EH (cell line): ENCODE results near the gene CYBA.

Experiments used
- DNase-seq: peaks from one replicate; pipeline ENCODE4 v3.0.0-alpha.2; 2015; ENCODE audit warnings: low read depth

CYBA gene

DNA sequence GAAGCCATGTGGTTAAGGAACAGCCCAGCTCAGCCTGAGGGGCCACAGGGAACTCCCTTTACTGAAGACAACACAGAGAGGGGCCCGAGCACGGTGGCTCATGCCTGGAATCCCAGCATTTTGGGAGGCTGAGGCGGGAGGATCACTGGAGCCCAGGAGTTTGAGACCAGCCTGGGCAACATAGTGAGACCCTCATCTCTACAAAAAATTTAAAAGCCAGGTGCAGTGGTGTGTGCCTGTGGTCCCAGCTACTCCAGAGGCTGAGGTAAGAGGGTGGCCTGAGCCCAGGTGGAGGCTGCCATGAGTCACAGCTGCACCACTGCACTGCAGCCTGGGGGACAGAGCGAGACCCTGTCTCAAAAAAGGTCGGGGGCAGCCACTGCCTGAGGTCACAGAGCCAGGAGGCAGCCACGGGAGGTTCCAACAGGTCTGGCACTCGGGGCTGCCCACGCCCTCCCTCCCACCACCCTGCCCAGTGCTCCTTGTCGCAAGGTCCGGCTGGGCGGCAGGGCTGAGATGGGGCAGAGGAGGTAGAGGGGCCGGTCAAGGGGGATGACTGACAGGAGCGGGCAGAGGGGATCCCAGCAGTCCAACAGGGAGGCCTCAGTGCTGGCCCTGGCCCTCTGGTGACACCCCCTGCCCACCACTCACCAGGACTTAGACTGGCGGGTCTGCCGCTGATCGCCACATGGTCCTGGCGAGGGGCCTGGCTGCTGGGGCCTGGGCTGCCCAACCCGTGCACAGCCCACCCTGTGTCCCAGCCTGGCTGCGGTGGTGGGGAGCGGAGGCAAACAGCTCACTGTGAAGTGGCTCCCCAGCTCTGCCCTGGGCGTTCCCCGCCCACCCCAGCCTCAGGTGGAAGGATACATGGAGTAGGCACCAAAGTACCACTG lies 3.4 kb downstream of the CYBA start:
- DNase-seq: no peak

DNA sequence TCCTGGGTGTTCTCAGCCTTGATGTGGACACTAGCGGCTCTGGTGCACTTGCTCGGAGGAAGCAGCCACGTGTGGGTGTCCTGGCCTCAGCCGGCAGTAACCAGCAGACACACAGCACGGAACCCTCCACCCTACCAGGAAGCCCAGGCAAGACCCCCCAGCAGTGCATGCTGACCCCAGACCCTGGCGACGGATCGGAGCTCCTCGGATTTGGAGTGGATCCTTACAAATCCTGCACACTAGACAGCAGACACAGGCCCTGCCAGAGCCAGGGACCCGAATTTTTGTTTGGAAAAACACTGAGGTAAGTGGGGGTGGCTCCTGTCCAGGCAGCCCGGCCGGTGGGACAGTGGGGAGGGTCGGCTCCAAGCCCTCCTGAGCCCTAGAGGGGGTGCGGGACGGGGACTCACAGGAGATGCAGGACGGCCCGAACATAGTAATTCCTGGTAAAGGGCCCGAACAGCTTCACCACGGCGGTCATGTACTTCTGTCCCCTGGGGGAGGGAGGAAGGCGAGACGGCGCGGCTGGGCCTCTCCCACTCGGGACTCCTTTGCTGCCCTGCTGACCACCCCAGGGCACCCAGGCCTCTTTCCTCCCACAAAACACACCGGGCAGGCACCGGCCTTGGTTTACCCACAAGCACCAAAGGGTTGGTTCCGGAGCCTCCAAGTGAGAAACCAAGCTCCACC lies 4.4 kb downstream of the CYBA start:
- DNase-seq: no peak

DNA sequence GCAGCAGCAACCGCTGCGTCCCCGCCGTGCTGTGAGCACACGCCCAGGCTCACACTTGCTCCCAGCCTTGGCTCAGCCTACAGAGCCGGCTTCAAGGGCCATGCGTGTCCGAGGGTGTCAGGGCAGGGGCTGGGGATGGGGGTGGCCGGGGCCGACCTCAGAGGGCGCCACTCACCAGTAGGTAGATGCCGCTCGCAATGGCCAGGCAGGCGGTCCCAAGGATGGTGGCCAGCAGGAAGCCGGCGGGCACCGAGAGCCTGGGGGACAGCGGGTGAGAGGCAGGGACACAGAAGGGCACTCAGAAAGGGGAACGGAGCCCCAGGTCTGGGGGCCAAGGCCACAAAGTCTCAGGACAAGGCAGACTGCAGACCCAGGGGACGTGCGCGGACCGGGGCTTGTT lies 4.9 kb downstream of the CYBA start:
- no peak for DNase-seq

DNA sequence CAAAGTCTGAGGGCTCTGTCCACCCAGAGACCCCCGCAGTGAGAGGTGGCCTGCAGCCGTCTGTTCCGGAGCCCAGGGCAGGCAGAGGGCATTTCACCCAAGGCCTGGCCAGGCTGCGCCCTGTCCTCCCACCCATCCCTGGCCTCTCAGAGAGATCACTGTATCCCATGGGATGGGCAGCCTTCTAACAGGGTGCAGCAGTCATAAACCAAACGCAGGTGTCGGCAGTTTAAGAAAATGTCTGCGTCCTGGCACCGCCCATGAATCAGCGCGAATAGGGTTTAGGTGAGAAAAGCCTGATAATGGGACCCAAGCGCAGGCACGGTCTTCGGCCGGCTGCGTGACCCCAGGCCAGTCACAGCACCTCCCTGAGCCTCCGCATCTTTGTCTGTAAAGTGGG lies 5.4 kb downstream of the CYBA start:
- no peak for DNase-seq

DNA sequence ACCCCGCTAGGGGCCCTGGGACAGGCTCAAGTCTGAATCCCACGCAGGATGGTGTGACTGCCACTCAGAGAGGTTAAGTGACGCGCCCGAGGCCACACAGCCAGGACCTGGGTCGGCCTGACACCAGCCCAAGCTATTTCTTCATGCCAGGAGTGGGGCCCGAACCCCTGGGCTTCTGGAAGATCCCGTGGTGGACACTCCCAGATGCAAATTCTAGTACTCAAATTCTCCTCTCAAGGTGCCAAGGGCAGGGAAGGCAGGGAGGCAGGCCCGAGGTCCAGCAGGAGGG lies 7.3 kb downstream of the CYBA start:
- no peak for DNase-seq

DNA sequence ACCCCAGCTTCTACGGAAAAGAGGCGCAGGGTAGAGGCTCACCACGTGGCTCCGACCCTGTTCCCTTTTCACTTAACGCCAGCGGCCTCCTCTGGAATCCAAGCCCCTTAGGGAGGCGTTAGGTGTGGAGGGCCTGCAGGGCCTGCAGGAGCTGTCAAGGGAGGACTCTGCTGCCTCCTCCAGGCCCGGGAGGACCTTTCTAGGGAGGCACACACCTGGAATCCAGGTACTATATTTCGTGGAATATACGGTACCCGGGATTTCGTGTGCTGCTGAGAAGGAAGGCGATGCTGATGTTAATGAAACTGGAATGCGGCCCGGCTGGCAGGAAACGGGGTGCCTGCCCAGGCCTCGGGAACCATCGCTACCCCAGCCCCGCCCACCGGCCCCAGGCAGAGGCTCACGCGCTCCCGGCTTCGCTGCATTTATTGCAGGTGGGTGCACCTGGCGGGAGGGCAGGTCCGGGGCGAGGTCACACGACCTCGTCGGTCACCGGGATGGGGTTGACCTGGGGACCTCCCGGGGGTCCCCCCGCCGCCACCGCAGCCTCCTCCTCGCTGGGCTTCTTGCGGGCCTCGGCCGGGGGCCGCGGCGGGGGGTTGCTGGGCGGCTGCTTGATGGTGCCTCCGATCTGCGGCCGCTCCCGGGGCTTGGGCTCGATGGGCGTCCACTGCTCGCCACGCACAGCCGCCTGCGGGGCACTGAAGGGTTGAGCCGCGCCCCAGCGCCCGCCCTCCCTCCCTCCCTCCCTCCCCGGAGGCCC lies 7.8 kb downstream of the CYBA start:
- DNase-seq: no peak

DNA sequence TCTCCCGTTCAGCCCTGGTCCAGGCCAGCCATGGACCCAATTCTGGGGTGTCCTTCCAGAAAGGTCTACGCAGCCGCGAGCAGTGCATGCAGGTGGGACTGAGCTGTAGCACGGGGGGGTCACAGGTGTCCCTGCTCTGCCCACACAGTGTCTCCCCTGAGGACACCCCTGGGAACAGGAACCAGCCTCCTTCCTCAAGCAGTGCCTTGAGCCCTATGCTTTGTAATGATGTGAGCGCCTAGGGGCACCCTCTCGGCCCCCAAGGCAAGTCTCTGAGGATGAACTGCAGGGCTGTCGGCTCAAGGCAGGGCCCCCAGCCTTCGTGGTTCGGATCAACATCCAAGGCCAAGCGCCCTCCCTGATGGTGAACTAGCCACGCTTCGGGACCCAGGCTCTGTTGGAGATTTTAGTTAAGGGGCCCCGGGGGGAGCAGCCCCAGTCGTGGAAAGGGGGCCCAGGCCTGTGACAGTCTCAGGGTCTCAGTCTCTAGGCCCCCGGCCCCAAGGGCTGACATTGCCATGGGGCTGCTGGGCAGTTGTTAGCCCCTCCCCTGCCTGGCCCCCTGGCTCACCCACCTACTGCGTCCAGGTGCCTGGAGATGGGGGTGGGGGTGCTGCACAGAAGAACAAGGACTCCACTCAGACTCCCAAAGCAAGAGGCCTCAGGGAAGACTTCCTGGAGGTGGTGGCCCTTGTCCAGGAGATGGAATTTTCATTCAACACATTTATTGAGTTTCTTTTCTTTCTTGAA lies 10.2 kb downstream of the CYBA start:
- DNase-seq: no peak

DNA sequence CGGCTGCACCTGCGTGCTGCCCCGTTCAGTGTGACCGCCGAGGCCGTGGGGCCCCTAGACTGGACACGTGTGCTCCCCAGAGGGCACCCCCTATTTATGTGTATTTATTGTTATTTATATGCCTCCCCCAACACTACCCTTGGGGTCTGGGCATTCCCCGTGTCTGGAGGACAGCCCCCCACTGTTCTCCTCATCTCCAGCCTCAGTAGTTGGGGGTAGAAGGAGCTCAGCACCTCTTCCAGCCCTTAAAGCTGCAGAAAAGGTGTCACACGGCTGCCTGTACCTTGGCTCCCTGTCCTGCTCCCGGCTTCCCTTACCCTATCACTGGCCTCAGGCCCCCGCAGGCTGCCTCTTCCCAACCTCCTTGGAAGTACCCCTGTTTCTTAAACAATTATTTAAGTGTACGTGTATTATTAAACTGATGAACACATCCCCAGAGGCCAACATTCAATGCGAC lies 10.8 kb downstream of the CYBA start:
- DNase-seq: no peak

DNA sequence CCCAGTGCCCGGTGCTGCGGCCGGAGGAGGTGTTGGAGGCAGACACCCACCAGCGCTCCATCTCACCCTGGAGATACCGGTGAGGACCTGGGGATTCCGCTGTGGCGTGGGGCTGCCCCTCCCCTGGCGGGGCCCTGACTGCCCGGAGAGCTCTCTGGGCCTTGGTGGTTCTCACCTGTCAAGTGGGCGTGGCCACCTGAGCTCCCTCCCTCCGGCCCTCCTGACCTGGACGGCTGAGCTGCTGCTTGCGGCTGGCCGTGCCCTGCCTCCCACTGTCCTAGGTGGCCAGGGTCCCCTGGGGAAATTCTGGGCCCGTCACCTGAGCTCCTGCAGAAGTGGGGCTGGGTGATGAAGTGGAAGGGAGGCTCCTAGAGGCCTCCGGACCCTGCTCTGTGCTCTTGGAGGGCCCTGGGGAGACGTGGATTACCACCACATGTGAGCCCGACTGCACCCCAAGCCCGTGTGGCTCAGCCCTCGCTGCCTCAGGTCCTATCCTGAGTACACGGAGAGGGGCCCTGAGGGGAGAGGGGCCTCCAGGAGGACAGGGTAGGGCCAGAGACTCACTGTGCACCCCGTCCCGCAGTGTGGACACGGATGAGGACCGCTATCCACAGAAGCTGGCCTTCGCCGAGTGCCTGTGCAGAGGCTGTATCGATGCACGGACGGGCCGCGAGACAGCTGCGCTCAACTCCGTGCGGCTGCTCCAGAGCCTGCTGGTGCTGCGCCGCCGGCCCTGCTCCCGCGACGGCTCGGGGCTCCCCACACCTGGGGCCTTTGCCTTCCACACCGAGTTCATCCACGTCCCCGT lies 11.4 kb downstream of the CYBA start:
- peak; percentile 38 for DNase-seq

DNA sequence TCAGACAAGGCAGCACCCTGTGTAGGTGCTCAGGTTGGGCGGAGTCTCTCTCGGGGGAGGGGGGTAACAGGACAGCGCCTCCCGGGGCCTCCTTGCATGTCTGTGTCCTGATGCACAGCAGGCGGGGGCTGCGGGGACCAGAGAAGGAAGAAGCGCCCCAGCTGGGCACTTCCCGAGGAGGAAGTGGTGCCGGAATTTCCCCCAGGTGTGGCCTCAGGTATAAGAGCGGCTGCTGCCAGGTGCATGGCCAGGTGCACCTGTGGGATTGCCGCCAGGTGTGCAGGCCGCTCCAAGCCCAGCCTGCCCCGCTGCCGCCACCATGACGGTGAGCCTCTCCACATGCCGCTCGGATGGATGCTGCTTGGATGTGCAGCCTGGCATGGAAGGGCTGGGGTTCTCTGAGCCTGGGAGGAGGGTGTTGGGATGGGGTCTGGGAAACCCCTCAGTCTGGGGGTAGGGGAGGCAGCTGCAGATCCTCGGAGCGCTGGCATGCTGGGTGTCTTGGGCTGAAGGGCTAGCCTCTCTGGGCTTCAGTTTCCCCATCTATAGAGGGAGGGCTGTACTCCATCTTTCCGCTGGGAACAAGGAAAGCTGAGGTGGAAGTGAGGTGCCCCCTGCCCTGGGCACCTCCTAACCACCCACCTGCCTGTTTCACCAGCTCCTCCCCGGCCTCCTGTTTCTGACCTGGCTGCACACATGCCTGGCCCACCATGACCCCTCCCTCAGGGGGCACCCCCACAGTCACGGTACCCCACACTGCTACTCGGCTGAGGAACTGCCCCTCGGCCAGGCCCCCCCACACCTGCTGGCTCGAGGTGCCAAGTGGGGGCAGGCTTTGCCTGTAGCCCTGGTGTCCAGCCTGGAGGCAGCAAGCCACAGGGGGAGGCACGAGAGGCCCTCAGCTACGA lies 12.3 kb downstream of the CYBA start, which contains the start of gene IL17C:
TSS of gene IL17C (plus strand) at position 250 of the 908 bp plus-strand sequence. CDS start at position 320, 70 bp downstream.
- no peak for DNase-seq

DNA sequence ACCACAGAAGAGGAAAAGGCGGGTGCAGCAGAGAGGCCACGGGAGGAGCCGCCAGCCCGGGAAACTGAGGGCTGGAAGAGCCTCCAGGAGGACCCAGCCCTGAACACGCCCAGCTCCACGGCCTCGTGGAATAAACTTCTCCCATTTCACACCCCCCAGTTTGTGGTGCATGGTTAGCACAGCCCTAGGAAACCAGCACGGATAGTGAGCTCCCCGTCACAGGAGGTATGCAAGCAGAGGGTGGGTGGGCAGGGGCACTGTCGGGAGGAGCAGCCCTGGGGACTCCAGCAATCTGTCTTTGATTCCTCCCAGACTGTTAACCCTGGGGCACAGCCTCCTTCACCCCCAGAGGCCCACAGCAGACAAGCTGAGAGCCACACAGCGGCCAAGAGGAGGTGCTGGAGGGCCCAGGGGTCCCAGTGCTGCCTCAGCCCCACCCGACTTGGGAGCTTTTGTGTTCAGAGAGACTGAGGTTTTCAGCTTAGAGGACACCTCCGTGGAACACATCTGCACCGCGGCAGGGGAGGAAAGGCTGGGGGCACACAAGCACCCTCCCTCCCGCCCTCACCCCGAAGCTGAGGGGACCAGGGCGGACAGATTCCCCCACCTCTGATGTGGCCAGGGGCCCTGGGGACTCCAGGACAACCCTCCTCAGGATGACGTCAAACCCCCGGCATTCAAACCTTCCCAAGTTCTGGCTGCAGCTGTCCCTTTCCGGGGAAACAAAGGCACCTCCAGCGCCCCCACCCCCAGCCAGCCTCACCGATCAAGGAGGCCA lies 14.2 kb downstream of the CYBA start:
- DNase-seq: no peak

DNA sequence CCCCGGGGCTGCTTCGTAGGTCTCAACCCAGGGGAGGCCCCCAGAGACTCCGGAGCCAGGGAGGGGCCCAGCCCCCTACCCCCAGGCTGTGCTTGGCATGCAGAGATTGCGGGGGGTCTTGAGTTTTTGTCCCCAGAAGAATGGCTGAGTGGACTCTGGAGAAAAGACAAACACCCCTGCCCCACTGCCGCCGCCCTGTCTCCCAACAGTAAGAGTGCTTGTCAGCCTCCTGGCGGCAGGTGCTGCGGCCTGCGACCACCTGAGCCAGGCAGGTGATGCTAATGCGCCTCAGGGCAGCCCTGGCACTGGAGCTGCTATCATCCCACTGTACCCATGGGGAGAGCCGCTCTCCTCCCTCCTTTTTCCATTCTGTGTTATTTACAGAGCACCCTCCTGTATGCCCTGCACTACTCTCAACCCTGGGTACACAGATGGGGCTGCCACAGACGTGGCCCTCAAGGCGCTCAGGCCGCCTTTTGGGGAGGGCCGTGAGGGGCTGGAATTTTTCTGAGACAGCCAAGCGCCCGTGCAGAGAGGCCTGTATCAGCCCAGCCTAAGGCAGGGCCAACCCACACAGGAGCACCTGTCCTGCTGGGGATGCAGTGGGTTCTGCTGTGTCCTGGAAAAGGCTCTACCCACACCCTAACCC lies 15.1 kb downstream of the CYBA start:
- DNase-seq: no peak

DNA sequence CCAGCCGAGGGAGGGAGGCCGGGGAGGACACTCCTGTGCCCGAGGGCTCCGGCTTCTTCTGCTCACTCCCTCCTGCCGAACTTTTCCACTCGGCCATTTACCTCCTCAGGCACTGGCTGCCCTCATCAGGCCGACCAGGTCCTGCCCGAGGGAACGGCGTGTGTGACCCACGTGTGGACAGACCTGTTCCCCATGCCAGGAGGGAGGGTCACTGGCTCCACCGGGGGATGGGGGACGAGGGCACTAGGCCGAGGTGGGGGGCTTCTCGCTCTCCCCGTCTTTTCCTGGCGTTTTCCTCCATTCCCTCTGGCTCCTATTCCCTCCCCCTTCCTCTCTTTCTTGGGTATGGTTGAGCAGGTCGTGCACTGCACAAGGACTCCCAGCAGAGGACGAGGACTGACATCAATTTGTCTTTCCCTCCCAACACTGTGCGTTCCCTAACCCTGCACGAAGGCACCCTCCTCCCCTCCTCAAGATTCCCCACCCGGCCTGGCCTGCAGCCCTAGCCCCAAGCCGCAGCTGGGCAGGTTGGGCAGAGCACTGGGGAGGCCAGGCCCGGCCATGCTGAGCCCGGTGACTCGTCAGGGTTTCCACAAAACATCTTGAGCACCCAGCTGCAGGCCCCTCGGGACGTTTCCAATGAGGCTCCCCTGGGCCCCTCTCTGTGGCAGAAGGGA lies 15.7 kb downstream of the CYBA start:
- peak; percentile 39 for DNase-seq

DNA sequence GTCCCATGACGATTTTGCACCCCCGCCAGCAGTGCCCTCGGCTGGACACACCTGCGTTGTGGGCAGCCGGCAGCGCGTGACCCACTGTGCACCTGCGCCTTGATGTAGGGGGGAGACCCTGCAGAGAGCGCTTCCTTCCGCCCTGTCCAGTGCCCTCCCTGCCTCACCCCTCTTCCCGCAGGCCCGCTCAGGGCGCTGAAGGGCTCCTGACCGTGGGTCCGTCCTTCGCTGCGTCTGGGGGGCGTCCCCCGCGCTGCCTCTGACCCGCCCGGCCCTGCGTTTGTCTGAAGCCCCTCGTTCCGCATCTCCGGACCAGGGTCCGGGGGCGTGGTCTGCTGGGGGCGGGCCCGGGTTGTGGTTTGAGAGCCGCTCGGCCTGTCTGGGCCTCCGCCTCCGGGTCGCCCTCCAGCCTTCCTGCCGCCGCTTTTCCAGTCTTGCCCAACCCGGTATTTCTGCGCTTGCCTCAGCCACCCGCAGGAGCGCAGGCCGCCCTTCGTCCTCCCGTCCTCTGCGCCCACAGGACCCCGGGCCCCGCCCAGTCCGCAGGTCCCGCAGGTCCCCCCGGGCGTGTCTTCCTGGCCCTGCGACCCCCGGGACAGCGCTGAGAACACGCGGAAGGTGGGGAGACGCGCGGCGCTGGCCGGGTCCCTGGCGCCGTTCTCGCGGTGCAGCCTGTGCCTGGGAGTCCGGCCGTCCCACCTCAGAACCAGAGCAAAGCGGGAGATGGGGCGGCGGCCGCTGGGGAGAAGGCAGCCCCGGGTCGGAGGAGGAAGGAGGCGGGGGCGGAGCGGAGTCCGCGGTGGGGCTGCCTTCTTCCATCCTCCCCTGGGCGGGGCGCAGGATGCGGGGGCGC lies 16.5 kb downstream of the CYBA start:
- peak; percentile 66 for DNase-seq

DNA sequence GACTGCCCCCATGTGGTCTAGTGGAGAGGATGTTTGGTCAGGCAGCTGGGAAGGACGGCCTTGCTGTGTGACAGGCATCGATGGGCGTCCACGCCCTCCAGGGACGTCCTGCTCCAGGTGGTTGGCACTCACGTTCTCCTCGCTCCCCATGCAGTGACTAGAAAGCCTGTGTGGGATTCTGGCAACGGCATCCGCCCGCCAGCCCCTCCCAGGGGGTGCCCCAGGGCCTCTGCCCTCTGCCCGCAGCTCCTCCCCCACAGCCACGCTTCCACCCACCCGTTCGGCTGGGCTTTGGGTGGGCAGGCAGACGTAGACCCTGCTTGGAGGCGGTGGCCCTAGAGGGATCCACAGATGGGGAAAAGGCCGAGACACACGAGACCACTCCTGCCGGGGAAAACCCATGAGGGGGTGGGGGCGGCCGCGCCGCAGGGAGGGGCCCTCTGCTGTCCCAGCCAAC lies 17.1 kb downstream of the CYBA start:
- peak; percentile 34 for DNase-seq

DNA sequence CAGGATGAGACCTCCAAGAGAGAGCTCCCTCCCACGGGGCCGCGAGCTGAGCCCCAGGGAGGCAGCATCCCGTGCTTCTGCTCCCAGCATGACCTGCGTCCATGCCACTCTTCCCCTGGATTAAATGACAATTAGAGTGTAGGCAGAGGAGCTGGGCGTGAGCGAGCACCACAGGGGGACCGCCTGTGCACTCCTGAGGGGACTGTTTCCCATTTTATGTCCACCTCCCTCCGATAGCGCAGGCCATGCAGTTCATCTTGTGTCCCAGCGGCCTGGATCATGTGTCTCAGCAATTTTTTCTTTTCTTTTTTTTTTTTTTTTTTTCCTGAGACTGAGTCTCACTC lies 18.3 kb downstream of the CYBA start:
- no peak for DNase-seq

DNA sequence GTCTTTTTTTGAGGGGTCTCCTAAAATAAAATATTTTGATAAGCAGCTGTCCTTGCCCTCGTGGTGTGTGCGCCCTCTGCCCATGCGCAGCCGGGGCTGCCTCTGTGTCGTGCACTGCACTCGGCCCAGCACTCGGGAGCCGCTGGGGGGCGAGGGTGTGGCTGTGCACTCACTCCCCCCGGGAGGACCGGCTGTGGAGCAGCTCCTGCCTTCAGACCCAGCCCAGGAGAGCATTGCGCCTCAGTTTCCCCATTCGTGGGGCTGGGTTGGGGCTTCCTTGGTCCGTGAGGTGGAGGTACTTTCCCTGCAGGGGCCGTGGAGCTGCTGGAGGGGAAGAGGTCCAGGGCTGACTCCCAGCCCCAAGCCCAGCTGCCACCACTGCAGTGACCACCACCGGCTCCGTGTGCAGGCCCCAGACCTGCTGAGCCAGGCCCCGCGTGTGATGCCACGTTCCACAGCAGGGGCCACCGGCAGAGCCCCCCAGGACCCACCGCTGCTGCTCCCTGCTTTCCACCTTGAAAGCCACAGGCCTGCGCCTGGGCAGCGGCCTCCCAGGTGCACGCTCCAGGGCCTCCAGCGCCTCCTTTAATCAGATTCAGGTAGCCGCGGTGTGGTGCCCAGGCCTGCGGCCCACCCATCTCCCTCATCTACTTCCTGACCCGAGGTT lies 18.8 kb downstream of the CYBA start:
- no peak for DNase-seq
